ENCODE data around the gene ARHGAP10.

DNA sequence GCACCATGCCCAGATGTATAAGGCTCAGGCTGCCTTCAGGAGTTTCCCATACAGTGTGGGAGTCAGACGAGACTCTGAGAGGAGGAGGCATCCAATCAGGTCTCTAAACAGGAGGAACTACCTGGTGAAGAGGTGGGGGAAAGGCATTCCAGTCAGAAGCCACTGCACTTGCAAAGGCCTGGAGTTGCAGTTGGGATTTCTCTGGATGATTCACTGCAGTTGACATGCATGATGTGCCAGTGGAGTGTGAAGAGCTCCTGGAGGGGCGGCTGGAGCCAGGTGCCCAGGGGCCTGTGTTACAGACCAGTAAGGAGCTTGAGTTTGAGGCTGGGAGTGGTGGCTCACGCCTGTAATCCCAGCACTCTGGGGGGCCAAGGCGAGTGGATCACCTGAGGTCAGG is 339.1 kb downstream of the ARHGAP10 start:
- TF ChIP-seq, protein P1, sequence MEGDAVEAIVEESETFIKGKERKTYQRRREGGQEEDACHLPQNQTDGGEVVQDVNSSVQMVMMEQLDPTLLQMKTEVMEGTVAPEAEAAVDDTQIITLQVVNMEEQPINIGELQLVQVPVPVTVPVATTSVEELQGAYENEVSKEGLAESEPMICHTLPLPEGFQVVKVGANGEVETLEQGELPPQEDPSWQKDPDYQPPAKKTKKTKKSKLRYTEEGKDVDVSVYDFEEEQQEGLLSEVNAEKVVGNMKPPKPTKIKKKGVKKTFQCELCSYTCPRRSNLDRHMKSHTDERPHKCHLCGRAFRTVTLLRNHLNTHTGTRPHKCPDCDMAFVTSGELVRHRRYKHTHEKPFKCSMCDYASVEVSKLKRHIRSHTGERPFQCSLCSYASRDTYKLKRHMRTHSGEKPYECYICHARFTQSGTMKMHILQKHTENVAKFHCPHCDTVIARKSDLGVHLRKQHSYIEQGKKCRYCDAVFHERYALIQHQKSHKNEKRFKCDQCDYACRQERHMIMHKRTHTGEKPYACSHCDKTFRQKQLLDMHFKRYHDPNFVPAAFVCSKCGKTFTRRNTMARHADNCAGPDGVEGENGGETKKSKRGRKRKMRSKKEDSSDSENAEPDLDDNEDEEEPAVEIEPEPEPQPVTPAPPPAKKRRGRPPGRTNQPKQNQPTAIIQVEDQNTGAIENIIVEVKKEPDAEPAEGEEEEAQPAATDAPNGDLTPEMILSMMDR (IDR thresholded peaks at IDR 0.05), result no peak
- no peak for TF ChIP-seq POLR2A (IDR thresholded peaks at IDR 0.05)

All from testis (tissue), 2 donors.